GM19397 (cell line): ENCODE data around the gene RBM39.
"Not testable (repeated sequence)": the region's sequence is repeated elsewhere in the genome, so short reads cannot be mapped to it uniquely, and the experiment has no call there.

ENCODE experiments used
- ATAC-seq: cut with Tn5 transposase; IDR thresholded peaks from one replicate; pipeline ENCODE4 v1.9.1; 2021; ENCODE audit warnings: mild to moderate bottlenecking, moderate library complexity; ENCODE audit not compliant: unreplicated experiment

The RBM39 gene

GRCh38 chr20:35757098-35757705 is 15.1 kb upstream of the RBM39 start:
- ATAC-seq, result no peak

- no peak for ATAC-seq
Observed at GRCh38 chr20:35756404-35756803, 14.3 kb upstream of the RBM39 start.

- ATAC-seq, result no peak
Observed at GRCh38 chr20:35750611-35751010, 8.6 kb upstream of the RBM39 start.

- not testable (repeated sequence) for ATAC-seq
Observed at GRCh38 chr20:35744492-35744841, 2.4 kb upstream of the RBM39 start.

- ATAC-seq, result no peak
Observed at GRCh38 chr20:35743693-35744491, 1.8 kb upstream of the RBM39 start.

- no peak for ATAC-seq
Observed at GRCh38 chr20:35742741-35743523, 872 bp upstream of the RBM39 start.

GRCh38 chr20:35739294-35740163 is 2.5 kb downstream of the RBM39 start:
- no peak for ATAC-seq

- ATAC-seq, result no peak
Observed at GRCh38 chr20:35738410-35739179, 3.5 kb downstream of the RBM39 start.

GRCh38 chr20:35737865-35738333 is 4.2 kb downstream of the RBM39 start:
- no peak for ATAC-seq

- no peak for ATAC-seq
Observed at GRCh38 chr20:35735826-35736470, 6.1 kb downstream of the RBM39 start.

- no peak for ATAC-seq
Observed at GRCh38 chr20:35734777-35735649, 7.0 kb downstream of the RBM39 start.

- no peak for ATAC-seq
Observed at GRCh38 chr20:35734374-35734773, 7.7 kb downstream of the RBM39 start.

- no peak for ATAC-seq
Observed at GRCh38 chr20:35732644-35732982, 9.4 kb downstream of the RBM39 start.

GRCh38 chr20:35731862-35732643 is 10.0 kb downstream of the RBM39 start:
- no peak for ATAC-seq

- no peak for ATAC-seq
Observed at GRCh38 chr20:35731469-35731788, 10.6 kb downstream of the RBM39 start.

GRCh38 chr20:35730583-35731468 is 11.2 kb downstream of the RBM39 start:
- no peak for ATAC-seq
